WTC11 (cell line): ENCODE measurements around the gene GDAP1L1. TPM values are rescaled to one million over a fixed set of nuclear protein-coding genes. Genes with fewer than 3 reads are reported as not detected.

Experiments used
- ATAC-seq: fragments of 200-7000 bp; cut with Tn5 transposase; 2 replicates; pipeline ENCODE4 v1.10.0; 2021; ENCODE audit warnings: mild to moderate bottlenecking, moderate library complexity
- CTCF ChIA-PET: fragments of 300-600 bp; sonication (Branson Sonifier 250); formaldehyde crosslinking; loops from one replicate; lab custom pipeline; 2021; ENCODE audit warnings: antibody characterized with exemption; lab: Charles Lee
- POLR2A ChIA-PET: fragments of 350-600 bp; sonication (Branson Sonifier 250); formaldehyde crosslinking; loops from one replicate; lab custom pipeline; 2021; ENCODE audit warnings: antibody characterized with exemption; lab: Charles Lee
- DNase-seq: peaks from one replicate; pipeline ENCODE4 v3.0.0; 2021; ENCODE audit warnings: low spot score
- H3K27ac Mint-ChIP-seq: 2 replicates; pipeline ENCODE4 v1.8.0; 2021; ENCODE audit warnings: mixed read lengths
- H3K27me3 Mint-ChIP-seq: 2 replicates; pipeline ENCODE4 v1.8.0; 2021; ENCODE audit warnings: low read depth, mild to moderate bottlenecking, moderate library complexity, mixed read lengths
- H3K36me3 Mint-ChIP-seq: 2 replicates; pipeline ENCODE4 v1.8.0; 2021; ENCODE audit warnings: mixed read lengths
- H3K4me1 Mint-ChIP-seq: 2 replicates; pipeline ENCODE4 v1.8.0; 2022; ENCODE audit warnings: mixed read lengths
- H3K4me3 Mint-ChIP-seq: 2 replicates; pipeline ENCODE4 v1.8.0; 2021; ENCODE audit warnings: mild to moderate bottlenecking, moderate library complexity, mixed read lengths
- H3K9me3 Mint-ChIP-seq: 2 replicates; pipeline ENCODE4 v1.8.0; 2021; ENCODE audit warnings: mixed read lengths
- ARID4B ChIP-seq: sonication (generic); formaldehyde crosslinking; IDR thresholded peaks from 2 replicates; pipeline ENCODE4 v1.8.0; 2023; ENCODE audit warnings: missing genetic modification reagents, mild to moderate bottlenecking, borderline replicate concordance
- CBFB ChIP-seq: sonication (generic); formaldehyde crosslinking; IDR thresholded peaks from 2 replicates; pipeline ENCODE4 v1.8.1; 2022; ENCODE audit warnings: mild to moderate bottlenecking, low read depth, missing genetic modification reagents
- CTCF ChIP-seq: fragments of 200-600 bp; IDR thresholded peaks from 2 replicates; pipeline ENCODE4 v1.8.0; 2022; ENCODE audit warnings: antibody characterized with exemption
- GRHL2 ChIP-seq: fragments of 250-450 bp; sonication (Bioruptor Pico); IDR thresholded peaks from 2 replicates; pipeline ENCODE4 v1.8.0; 2022; ENCODE audit warnings: mild to moderate bottlenecking, moderate library complexity; ENCODE audit not compliant: insufficient replicate concordance, severe bottlenecking
- HMGXB4 ChIP-seq: sonication (generic); formaldehyde crosslinking; IDR thresholded peaks from 2 replicates; pipeline ENCODE4 v1.8.1; 2023; ENCODE audit warnings: mild to moderate bottlenecking, moderate library complexity, missing genetic modification reagents
- NFE2L1 ChIP-seq: sonication (generic); formaldehyde crosslinking; IDR thresholded peaks from 2 replicates; pipeline ENCODE4 v1.8.1; 2023; ENCODE audit warnings: missing genetic modification reagents
- NFYB ChIP-seq: sonication (generic); formaldehyde crosslinking; conservative IDR thresholded peaks from 2 replicates; pipeline ENCODE4 v1.8.0; 2022; ENCODE audit warnings: low read depth, missing genetic modification reagents
- NR3C1 ChIP-seq: sonication (generic); formaldehyde crosslinking; conservative IDR thresholded peaks from 2 replicates; pipeline ENCODE4 v1.8.1; 2023; ENCODE audit warnings: low read depth, mild to moderate bottlenecking, missing genetic modification reagents
- TEAD1 ChIP-seq: sonication (generic); formaldehyde crosslinking; IDR thresholded peaks from 2 replicates; pipeline ENCODE4 v1.8.0; 2022; ENCODE audit warnings: mild to moderate bottlenecking, missing genetic modification reagents
- ZMAT4 ChIP-seq: fragments of 250-450 bp; sonication (Bioruptor Pico); IDR thresholded peaks from 2 replicates; pipeline ENCODE4 v1.9.0; 2021; ENCODE audit warnings: mild to moderate bottlenecking
- ZNF138 ChIP-seq: sonication (generic); formaldehyde crosslinking; conservative IDR thresholded peaks from 2 replicates; pipeline ENCODE4 v1.8.1; 2022; ENCODE audit warnings: mild to moderate bottlenecking, moderate library complexity, missing genetic modification reagents
- ZNF281 ChIP-seq: sonication (generic); formaldehyde crosslinking; IDR thresholded peaks from 2 replicates; pipeline ENCODE4 v1.8.0; 2023; ENCODE audit warnings: mild to moderate bottlenecking, missing genetic modification reagents
- ZNF532 ChIP-seq: fragments of 250-450 bp; sonication (Bioruptor Pico); IDR thresholded peaks from 2 replicates; pipeline ENCODE4 v1.9.0; 2021; ENCODE audit warnings: mild to moderate bottlenecking, borderline replicate concordance
- total RNA-seq: library from RNA; stranded (reverse); gene quantifications from 3 replicates; pipeline ENCODE4 v1.2.3, GENCODE V29; 2021

Gene GDAP1L1
- total RNA-seq, 1 experiment from 2014 or later: 7.5 TPM

- H3K4me1 Mint-ChIP-seq: no peaks in the 10 kb centered on the region
- no peak for ATAC-seq
- H3K27me3 Mint-ChIP-seq: no peaks in the 10 kb centered on the region; the same call in 1 of the 2 replicates
- H3K36me3 Mint-ChIP-seq: no peaks in the 10 kb centered on the region
- POLR2A ChIA-PET: no interaction called here
- CTCF ChIA-PET: no interaction called here
- no peak for DNase-seq
- TF ChIP-seq HMGXB4 (CRISPR knock-in tag) (no peak), TEAD1 (CRISPR knock-in tag) (no peak), NR3C1 (CRISPR knock-in tag) (no peak), ZNF281 (CRISPR knock-in tag) (no peak), CBFB (CRISPR knock-in tag) (no peak), NFE2L1 (CRISPR knock-in tag) (no peak), CTCF (no peak), ARID4B (CRISPR knock-in tag) (no peak), GRHL2 (CRISPR knock-in tag) (no peak), ZNF532 (no peak), NFYB (CRISPR knock-in tag) (no peak), ZMAT4 (no peak), ZNF138 (no peak)
- H3K4me3 Mint-ChIP-seq: no peak overlapping the region
- no peaks in the 10 kb centered on the region for H3K9me3 Mint-ChIP-seq
- no peak overlapping the region for H3K27ac Mint-ChIP-seq
Observed at GRCh38 chr20:44304383-44304782, 57.3 kb downstream of the GDAP1L1 start.
